OCI-LY1 (cell line): Measurements from ENCODE around the gene PRR22.

Source experiments
- CTCF ChIP-seq: fragments of 200-600 bp; sonication (generic), shearing (Covaris generic); IDR thresholded peaks from 2 replicates; pipeline ENCODE4 v1.5.1; 2017; ENCODE audit warnings: mild to moderate bottlenecking, antibody characterized with exemption, low read length, moderate library complexity, mixed read lengths
- EZH2 ChIP-seq: fragments of 200-600 bp; sonication (generic), shearing (Covaris generic); IDR thresholded peaks from 2 replicates; pipeline ENCODE4 v1.8.0; 2017; ENCODE audit warnings: borderline replicate concordance, mixed run types, mild to moderate bottlenecking, antibody characterized with exemption, low read length, moderate library complexity, mixed read lengths

- TF ChIP-seq EZH2 (no peak), CTCF (no peak)
These were observed 29.7 kb upstream of the PRR22 start for GRCh38 chr19:5814123-5814851.
